Measurements from ENCODE around the gene DMBX1.

GRCh38 chr1:46459315-46459714 lies 30.3 kb upstream of the DMBX1 start:
- no peak for TF ChIP-seq CTCF (IDR thresholded peaks at IDR 0.05)
- no peak for TF ChIP-seq POLR2A (IDR thresholded peaks at IDR 0.05)
